ENCODE data around the gene SSTR5.

The SSTR5 gene

GRCh38 chr16:1055557-1055924 lies 17.0 kb upstream of the SSTR5 start:
- no peak overlapping the region for H3K4me3 ChIP-seq (ENCODE audit: low read depth, low read length)
- ChIA-PET CTCF (interaction anchor here (0.6 to 5.5 kb wide), 23 partner anchors 8 to 343 kb away, joined by 3 to 79 read pairs (median 4); partner anchors contain the start of genes ANTKMT, METRN and SSTR5), POLR2A (no interaction called here)
- no peak for DNase-seq (ENCODE audit: low read depth, low spot score)
- no peak for TF ChIP-seq CTCF (IDR thresholded peaks at IDR 0.05; ENCODE audit: insufficient read depth, low read length, missing control alignments)

- DNase-seq (ENCODE audit: low read depth, low spot score) = no peak
- TF ChIP-seq CTCF (IDR thresholded peaks at IDR 0.05; ENCODE audit: insufficient read depth, low read length, missing control alignments) = no peak
- CTCF ChIA-PET = interaction anchor here (0.7 to 5.5 kb wide), 19 partner anchors 8 to 344 kb away, joined by 3 to 79 read pairs (median 4); partner anchors contain the start of genes ANTKMT, METRN and SSTR5
- H3K4me3 ChIP-seq (ENCODE audit: low read depth, low read length) = no peak overlapping the region
- POLR2A ChIA-PET = no interaction called here
Observed at GRCh38 chr16:1056196-1056595, 16.4 kb upstream of the SSTR5 start.

- CTCF ChIA-PET = interaction anchor here (0.7 to 5.5 kb wide), 20 partner anchors 9 to 345 kb away, joined by 3 to 79 read pairs (median 6); partner anchors contain the start of genes CHTF18, METRN, RPUSD1 and SSTR5
- POLR2A ChIA-PET = no interaction called here
- no peak overlapping the region for H3K4me3 ChIP-seq (ENCODE audit: low read depth, low read length)
- peak; percentile 86 for TF ChIP-seq CTCF (IDR thresholded peaks at IDR 0.05; ENCODE audit: insufficient read depth, low read length, missing control alignments)
- no peak for DNase-seq (ENCODE audit: low read depth, low spot score)
Observed at GRCh38 chr16:1057252-1057932, 15.2 kb upstream of the SSTR5 start.

GRCh38 chr16:1058216-1058615 lies 14.3 kb upstream of the SSTR5 start:
- TF ChIP-seq CTCF (IDR thresholded peaks at IDR 0.05; ENCODE audit: insufficient read depth, low read length, missing control alignments) = no peak
- POLR2A ChIA-PET = no interaction called here
- no peak for DNase-seq (ENCODE audit: low read depth, low spot score)
- no peak overlapping the region for H3K4me3 ChIP-seq (ENCODE audit: low read depth, low read length)
- CTCF ChIA-PET = interaction anchor here (0.7 to 5.5 kb wide), 15 partner anchors 8 to 346 kb away, joined by 3 to 79 read pairs (median 6); partner anchors contain the start of genes METRN and SSTR5

GRCh38 chr16:1059310-1059709 lies 13.2 kb upstream of the SSTR5 start:
- CTCF ChIA-PET = interaction anchor here (0.9 kb wide), 1 partner anchor 14 kb away, joined by 3 read pairs; no protein-coding TSS in a partner anchor
- POLR2A ChIA-PET = no interaction called here
- no peak overlapping the region for H3K4me3 ChIP-seq (ENCODE audit: low read depth, low read length)
- TF ChIP-seq CTCF (IDR thresholded peaks at IDR 0.05; ENCODE audit: insufficient read depth, low read length, missing control alignments) = no peak
- DNase-seq (ENCODE audit: low read depth, low spot score) = no peak

- POLR2A ChIA-PET = no interaction called here
- CTCF ChIA-PET = no interaction called here
- DNase-seq (ENCODE audit: low read depth, low spot score) = no peak
Observed at GRCh38 chr16:1060416-1061340, 11.9 kb upstream of the SSTR5 start.

More at GRCh38 chr16:1060416-1061340, 11.9 kb upstream of the SSTR5 start:
- TF ChIP-seq CTCF (IDR thresholded peaks at IDR 0.05; ENCODE audit: insufficient read depth, low read length, missing control alignments) = no peak
- H3K4me3 ChIP-seq (ENCODE audit: low read depth, low read length) = no peak overlapping the region
